Left kidney (tissue), 2 donors: ENCODE results near the gene SLMAP. TPM values are rescaled to one million over a fixed set of nuclear protein-coding genes. Genes with fewer than 3 reads are reported as not detected.
"Not testable (repeated sequence)": the region's sequence is repeated elsewhere in the genome, so short reads cannot be mapped to it uniquely, and the experiment has no call there.

Experiments used
- DNase-seq: peaks from one replicate; pipeline ENCODE4 v3.0.0-alpha.2; 2013
- polyA plus RNA-seq: library from polyadenylated mRNA; unstranded; fragments of 120-200 nt; gene quantifications from one replicate; pipeline ENCODE4 v1.2.1, GENCODE V29; 2013; ENCODE audit not compliant: insufficient read length

The SLMAP gene
- polyA plus RNA-seq, 1 donor = 59.4 TPM

DNA sequence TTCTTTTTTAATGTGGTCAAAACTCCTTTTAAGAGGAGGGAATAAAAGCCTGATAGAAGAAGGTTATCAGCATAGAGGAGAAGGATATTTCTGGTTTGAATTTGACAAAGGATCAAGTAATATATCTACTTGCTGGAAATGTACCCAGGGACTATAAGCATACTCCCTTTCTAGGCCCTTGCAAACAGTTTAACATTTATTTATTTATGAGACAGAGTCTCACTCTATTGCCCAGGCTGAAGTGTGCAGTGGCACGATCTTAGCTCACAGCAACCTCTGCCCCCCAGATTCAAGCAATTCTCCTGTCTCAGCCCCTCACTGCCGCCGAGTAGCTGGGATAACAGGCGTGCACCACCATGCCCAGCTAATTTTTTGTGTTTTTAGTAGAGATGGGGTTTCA, 71.6 kb downstream of the SLMAP start:
- DNase-seq = no peak

DNA sequence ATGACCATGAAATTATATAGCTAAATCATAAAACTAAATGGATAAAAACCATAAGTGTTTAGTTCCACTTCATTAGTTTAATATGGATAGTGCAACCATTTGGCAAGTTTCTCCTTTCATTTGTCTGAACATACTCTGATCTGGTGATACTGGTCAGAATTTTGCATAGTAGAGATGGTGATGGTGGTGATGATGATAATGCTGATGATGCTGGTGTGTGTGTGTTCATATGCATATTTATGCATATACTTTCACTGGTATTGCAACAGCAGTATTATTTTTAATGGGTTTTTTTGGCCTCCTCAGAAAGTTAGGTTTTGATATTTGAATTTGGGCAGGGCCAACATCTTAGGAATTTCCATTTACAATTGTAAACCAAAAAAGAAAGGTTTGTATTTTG, 76.4 kb downstream of the SLMAP start:
- DNase-seq = no peak

DNA sequence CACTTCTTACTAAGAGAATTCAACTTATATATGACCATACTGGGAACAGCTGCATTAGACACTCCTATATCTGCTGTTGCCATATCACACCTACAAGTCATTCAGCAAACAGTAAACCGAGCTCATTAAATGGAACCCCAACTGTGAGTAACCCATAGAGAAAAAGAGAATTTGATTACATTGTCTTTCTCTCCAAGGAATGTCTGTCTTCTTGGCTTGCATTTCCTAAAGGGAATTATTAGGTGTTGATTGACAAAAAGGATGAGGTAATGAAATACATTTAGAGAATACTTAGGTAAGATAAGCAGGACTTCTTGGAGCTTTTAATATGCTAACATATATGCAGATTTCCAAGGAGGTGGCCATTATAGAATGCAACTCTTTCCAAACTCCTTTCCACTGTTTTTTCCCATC, 76.8 kb downstream of the SLMAP start:
- no peak for DNase-seq

DNA sequence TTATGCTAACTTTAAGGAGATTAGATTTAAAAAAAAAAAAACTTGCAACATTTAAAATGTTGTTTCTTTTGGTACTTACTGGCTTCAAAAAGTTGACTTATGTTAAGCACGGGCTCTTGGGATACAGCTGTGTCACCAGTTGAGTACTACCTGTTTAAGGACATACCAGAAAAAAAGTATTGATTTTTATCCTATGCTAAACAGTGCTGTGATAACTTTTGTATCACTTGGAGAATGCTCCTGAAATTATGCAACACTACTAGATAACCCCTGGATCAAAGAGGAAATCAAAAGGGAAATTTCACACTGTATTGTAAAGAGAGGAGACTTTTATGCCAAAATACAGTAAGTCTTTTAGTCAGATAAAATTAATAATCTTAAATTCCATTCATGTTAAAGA, 77.7 kb downstream of the SLMAP start:
- DNase-seq = no peak

DNA sequence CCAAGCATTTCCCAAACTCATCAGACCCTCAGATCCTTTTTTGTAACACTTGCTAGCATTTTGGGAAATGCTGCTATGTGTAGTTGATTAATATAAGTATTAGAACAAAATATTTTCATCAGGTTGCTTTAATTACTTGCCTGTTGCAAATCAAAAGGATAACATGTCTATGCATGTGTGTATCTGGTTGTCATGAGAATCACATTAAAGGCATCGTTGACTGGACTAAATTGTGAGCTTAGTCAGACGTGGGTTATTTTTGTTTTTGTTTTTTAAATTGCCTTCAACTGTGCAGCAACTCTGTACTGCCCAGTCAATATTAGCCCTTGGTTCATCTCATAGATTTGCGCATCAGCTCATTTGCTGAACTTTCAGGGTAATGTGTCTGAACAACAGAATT, 81.6 kb downstream of the SLMAP start:
- no peak for DNase-seq

DNA sequence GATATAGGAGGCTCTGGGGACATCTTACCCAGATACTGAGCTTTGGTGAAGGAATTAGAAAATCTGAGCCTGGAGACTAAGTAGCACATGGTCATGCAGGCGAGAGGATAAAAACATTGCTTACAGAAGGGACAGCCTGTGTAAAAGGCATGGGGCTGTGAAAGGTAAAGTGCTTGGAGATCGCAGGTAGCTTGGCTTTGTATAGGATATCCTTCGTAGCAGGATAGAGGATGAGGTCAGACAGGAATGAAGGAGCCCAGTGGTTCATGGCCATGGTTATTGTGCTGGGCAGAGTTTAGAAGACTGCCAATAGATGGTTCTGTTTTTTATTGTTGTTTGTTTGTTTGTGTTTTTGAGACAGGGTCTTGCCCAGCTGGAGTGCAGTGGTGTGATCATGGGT, 82.5 kb downstream of the SLMAP start:
- DNase-seq = no peak

DNA sequence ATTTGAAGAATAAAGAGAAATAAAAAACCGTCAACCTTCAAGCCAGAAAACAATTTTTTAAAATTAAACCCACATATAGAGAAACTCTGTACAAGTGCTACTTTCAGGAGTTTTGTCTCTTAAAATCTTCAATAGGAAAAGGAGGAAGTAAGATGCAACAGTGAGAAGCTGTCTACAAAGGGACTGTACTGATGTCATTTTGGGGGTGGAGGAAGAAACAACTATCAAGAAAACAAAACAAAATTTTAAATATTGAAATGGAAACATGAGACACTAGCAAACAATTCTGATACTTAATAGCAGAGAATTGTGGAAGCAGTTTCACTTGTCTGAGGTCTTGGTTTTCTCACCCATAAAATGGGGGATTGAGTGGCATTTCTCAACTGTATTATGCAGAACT, 84.4 kb downstream of the SLMAP start:
- no peak for DNase-seq

DNA sequence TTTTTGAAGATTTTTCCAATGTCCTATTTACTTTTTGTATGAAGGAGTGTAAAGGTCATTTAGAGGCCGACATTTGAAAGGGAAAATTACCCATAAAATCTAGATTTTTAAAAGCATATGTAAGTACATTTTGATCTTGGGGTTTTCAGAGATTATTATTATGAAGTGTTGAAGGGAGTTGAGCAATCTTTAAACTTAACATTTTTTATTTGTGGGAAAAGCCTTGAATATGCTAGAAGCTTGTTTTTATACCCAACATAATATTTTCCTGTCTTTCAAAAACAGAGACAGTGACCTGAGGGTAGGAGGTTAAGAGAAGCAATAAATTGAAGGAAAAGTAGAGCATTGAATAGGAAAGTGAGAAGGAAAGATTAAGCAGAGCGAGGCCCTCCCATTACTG, 85.7 kb downstream of the SLMAP start:
- DNase-seq = no peak

DNA sequence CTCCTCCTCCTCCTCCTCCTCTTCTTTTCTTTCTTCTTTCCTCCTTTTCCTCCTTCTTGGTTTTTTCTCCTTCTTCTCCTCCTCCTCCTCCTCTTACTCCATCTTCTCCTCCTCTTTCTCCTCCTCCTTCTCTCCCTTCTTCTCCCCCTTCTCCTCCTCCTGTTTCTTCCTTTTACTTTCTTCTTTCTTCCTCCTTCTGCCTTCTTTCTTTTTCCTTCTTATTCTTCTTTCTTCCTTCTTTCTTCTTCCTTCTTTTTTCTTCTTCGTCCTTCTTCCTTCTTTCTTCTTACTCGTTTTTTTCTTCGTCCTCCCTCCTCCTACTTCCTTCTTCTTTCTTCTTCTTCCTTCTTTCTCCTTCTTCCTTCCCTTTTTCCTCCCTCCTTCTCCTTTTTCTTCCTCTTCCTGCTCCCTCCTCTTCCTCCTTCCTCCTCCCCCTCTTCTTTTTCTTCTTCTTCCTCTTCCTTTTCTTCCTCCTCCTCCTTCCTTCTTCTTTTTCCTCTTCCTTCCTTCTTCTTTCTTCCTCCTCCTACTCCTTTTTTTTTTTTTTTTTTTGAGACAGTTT, 92.1 kb downstream of the SLMAP start:
- DNase-seq = no peak

DNA sequence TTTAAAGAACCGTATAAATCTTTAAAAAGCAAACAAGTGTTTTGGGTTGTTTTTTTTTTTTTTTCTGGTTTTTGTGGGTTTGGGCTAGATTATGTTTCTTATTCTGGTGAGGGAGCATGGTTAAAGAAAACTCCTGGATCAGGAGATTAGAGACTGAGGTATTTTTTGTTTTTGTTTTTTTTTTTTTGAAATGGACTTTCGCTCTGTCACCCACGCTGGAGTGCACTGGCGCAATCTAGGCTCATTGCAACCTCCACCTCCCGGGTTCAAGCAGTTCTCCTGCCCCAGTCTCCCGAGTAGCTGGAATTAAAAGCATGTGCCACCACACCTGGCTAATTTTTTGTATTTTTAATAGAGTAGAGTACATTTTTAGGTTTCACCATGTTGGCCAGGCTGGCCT, 95.2 kb downstream of the SLMAP start:
- DNase-seq = no peak

DNA sequence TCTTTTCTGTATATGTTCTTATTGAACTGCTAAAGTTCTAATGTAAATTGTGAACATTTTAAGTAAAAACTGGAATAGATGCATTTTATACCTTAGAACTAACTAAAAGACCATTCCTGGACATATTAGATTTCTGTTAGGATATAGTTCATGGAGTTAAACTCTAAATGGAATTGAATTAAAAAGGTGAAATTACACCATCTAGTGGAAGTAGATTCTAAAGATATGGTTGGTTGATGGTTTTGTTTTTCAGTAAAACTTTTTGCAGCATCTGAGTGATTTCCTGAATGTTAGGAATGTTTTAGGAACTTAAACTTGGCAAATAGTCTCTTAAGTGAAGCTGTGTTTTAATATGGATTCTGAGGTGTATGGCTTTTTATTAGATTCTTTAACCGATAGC, 96.8 kb downstream of the SLMAP start:
- peak; percentile 43 for DNase-seq

DNA sequence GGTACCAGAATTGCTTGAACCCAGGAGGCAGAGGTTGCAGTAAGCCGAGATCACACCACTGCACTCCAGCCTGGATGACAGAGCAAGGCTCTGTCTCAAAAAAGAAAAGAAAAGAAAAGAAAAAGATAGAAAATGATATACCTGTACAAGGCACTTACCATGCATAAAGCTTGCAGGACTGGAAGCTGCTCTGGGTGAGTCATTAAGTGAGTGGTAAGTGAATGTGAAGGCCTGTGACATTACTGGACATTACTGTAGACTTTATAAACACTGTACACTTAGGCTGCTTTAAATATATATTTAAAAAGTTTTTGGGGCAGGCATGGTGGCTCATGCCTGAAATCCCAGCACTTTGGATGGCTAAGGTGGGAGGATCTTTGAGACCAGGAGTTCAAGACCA, 99.2 kb downstream of the SLMAP start:
- DNase-seq = no peak

DNA sequence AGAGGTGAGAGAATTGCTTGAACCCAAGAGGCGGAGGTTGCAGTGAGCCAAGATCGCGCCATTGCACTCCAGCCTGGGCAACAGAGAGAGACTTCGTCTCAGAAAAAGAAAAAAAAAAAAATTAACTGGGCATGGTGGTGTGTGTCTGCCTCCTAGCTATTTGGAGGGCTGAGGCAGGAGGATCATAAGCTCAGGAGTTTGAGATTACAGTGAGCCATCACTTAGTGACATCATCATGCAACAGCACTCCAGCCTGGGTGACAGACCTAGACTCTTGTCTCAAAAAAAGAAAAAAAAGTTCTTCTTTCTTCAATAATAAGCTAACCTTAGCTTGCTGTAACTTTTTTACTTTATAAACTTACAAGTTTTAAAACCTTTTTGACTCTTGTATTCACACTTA, 99.8 kb downstream of the SLMAP start:
- DNase-seq = no peak

DNA sequence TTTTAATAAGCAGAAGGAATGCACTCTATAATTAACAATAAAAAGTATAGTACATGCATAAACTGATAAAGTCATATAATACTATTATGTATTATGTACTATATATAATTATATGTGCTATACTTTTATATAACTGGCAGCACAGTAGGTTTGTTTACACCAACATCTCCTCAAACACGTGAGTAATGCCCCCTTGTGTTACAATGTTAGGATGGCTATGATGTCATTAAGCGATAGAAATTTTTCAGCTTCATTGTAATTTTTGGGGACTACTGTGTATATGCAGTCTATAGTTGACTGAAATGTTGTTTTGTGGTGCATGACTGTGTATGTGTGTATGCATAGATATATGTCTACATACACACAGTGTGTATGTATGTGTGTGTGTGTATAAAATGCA, 100.6 kb downstream of the SLMAP start:
- DNase-seq = no peak

DNA sequence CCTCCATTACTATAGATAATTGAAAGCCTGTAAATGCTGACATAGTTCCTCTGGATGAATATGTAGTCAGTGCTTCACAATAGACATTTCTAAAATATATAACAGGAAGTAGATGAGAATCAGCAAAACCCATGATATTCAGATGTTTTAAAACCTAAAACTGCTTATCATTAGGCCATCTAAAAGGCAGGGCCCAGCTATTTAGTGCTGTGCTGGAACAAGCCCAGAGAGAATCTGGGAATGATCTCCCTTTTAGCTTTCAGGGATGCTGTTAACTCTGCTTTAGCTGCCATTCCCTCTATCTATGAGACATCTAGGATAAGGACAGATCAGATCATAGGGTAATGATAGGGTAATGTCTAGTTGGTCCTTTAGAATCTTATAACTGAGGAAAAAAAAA, 106.8 kb downstream of the SLMAP start:
- no peak for DNase-seq

DNA sequence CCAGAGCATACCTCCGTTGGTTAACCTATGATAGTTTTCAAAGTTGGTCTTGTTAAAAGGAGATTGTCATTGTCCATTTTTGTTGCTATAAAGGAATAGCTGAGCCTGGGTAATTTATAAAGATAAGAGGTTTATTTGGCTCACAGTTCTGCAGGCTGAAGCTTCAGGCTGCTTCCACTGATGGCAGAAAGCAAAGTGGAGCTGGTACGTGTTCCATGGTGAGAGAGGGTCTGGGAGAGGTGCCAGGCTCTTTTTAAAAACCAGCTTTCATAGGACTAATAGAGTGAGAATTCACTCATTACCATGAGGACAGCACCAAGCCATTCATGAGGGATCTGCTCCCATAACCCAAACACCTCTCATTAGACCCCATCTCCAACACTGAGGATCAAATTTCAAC, 107.3 kb downstream of the SLMAP start:
- DNase-seq = no peak

DNA sequence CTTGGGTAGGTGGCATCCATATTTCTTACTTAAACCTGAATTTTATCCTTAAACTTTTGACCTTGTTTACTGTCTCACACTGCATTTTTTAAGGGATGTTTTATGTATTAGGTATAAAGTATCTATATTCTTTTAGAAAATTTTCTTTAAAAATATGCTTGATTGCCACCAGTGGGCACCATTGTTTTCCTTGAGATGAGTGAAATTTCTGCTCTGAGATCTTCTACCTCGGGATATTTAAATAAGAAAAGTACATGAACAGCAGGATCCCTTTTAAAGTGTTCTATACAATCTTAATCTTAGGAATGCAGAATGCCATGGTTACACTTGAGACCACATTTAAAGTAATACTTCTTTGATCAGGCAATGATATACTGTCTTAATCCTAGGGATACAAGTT, 108.7 kb downstream of the SLMAP start:
- DNase-seq = no peak

DNA sequence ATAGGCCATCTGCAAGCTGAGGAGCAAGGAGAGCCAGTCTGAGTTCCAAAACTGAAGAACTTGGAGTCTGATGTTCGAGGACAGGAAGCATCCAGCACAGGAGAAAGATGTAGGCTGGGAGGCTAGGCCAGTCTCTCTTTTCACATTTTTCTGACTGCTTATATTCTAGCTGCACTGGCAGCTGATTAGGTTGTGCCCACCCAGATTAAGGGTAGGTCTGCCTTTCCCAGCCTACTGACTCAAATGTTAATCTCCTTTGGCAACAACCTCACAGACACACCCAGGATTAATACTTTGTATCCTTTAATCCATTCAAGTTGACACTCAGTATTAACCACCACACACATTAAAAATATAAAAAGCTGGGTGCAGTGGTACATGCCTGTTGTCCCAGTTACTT, 113.0 kb downstream of the SLMAP start:
- not testable (repeated sequence) for DNase-seq

DNA sequence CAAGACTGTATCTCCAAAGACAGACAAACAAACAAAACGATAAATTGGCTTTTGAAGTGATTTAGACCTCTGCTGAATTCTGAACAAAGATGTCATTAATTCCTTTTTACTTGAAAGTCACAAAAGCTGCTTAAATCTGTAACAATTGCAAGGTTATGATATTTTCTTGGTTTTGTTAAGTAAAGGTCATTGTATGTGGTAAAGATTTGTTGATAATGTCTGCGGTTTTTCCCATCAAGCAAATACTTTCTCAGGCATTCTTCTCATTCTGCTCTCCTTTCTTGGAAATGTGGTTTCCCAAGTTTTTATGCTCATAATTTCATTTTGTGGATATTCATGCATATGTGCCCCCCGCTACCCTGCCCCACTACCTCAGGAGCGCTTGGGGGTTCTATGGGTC, 116.5 kb downstream of the SLMAP start:
- no peak for DNase-seq

DNA sequence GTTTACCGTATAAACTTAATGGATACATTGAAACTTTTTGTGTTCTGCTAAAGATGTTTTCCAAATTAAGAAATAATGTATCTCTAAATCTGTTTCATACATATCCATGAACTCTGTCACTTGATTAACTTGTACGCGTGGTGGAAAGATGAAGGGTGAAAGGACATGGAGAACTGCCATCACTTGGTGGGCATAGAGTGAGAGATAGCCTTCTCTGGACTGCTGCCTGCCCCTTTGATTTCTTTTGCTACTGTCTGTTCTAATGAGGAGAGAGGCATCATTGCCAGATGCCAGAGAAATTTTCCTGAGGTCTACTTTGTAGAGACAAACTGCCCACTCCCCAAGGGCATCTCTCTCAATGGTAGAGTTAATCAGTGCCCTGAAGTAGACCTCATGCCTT, 120.5 kb downstream of the SLMAP start:
- no peak for DNase-seq

DNA sequence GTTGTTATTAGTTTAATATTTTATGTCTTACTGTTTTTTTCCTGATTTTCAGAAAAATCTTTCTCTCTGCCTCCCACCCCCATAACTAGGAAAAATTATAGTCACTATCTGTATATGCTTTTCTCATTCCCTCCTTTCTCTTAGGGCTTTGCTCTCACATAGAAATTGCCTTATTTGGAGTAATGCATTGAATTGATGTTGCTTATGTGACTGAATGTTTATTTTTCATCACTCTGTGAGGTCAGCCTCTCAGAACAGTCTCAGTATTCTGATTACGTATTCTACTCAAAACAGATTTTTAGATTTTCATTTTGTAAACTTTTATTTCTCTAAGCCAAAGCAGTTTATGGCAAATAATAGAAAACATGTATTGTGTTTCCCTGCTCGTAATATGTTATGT, 121.0 kb downstream of the SLMAP start:
- no peak for DNase-seq

DNA sequence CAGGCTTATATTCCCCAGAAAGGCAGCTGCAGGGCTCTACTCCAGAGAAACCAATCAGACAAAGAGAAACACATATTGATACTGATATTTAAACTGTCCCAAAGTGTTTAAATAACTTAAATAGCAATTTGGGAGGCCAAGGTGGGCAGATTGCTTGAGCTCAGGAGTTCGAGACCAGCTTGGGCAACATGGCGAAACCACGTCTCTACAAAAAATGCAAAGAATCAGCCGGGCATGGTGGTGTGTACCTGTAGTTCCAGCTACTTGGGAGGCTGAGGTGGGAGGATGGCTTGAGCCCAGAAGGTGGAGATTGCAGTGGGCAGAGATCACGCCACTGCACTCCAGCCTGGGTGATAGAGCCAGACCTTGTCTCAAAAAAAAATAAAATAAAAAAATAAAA, 128.3 kb downstream of the SLMAP start:
- not testable (repeated sequence) for DNase-seq

DNA sequence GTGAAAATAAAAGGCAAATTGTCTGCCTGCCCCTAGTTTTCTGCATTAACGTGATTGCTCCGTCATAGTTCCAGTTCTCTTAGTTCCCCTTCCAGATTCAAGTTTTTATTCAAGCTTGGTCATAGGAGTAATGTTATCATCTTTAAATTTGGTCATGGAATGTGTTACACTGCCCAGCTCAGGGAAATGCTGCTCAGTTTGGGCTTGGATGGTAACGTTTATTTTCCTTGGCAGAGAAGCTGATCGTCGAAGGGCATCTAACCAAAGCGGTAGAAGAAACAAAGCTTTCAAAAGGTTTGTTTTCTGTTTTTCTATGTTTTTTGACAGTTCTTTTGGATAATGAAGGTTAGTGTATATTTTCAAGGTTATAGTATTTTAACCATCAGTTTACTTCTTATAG, 133.7 kb downstream of the SLMAP start:
- DNase-seq = no peak

DNA sequence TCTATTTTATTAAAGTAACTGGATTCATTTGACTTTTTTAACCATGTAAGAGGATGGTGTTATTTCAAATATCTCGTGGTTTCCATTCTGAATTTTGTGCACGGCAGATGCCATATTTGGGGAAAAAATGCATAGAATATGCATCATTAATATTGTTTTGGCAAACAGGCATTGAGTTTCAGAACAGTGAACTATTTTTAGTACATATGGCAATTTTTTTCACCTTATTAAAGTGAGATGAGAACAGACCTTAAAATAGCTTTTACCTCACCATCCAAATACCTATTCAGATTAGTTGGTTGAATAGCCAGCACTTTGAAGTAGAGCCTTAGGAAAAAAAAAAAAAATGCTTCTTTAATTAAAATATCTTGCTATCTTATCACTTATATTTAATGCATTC, 134.8 kb downstream of the SLMAP start:
- no peak for DNase-seq

DNA sequence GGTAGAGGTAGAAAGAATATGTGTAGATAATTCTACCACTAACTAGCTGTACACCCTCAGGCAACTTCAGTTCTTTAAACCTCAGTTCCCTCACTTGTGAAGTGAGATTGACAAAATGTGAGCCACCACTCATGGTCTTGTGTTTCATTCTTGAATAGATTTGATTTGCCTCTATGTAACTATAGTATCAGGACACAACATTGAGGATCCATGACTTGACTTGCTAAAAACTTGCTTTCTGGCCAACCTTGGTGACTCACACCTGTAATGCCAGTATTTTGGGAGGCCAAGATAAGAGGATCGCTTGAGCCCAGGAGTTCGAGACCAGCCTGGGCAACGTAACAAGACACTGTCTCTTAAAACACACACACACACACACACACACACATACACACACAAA, 136.3 kb downstream of the SLMAP start:
- DNase-seq = no peak
